ENCODE results near the gene SLC35F3.

The SLC35F3 gene

GRCh38 chr1:234062166-234062565 is 157.7 kb downstream of the SLC35F3 start:
- DNase-seq, result no peak

GRCh38 chr1:234065794-234066447 is 161.4 kb downstream of the SLC35F3 start:
- peak; percentile 81 for DNase-seq

DNA sequence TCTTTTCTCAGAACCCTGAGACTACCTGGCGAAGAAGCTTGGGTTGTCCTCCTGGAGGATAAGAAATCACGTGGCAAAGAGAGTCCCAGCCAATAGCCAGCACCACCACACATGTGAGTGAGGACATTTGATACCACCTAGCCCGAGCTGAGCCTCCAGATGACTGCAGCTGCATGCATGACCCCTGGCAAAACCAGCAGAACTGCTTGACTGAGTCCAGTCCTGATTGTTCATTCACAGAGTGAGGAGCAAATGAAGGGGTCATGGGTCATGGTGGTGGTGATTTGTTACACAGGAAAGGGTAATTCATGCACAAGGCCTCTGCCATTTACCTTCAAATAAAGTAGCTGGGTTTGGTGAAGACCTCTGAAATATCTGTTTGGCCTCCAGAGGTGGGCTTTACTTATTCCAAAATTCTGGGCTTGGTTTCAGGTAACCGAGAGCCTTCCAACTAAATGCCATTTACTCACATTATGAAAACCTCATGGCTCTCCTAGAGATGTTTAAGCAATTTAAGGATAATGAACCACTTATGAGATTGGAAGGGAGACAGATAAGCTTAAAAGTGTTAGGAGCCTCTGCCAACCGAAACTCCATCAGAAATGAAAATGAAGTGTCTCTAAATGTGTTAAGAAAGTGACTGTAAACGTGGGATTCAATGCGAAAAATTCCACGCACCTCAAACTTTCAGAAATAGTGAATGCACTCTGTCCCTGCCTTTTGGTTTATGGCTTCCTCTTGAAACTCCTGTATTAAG is 163.3 kb downstream of the SLC35F3 start:
- no peak for DNase-seq

DNA sequence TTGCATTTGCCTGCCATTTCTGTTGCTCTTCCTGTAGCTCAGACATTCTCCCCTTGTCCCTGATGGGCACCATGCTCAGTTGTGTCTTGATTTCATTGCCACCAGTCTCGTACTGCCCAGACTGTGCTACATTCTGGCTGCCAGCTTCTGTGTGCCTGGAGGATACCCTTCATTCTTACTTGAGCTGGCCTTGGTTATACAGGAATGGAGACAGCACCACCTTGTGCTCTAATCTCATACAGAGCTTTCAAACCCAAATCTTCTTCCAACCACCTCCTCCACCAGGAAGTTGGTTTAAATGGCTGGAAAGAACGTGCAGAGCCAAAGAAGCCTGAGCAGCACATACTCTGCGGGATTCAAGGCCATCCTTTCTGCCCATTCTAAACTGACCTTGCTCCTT is 165.3 kb downstream of the SLC35F3 start:
- DNase-seq, result no peak

- DNase-seq, result no peak
Observed at GRCh38 chr1:234072793-234073192, 168.3 kb downstream of the SLC35F3 start.

DNA sequence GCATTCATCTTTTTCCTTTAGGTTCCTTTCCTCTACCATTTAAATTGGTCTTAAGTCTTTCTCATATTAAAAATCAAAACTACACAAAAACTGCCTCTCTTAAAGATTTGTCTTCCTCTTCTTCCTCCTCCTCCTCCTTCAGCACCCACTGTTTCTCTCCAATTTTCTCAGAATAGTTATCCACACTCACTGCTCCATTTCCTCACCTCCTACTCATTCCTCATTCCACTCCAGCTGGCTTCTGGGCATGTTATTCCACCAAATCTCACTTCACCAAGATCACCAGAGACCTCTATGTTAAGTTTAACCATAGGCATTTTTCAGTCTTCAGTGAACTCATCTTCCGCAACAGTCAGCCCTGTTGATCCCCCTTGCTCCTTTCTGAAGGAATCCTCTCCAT is 173.7 kb downstream of the SLC35F3 start:
- no peak for DNase-seq

DNA sequence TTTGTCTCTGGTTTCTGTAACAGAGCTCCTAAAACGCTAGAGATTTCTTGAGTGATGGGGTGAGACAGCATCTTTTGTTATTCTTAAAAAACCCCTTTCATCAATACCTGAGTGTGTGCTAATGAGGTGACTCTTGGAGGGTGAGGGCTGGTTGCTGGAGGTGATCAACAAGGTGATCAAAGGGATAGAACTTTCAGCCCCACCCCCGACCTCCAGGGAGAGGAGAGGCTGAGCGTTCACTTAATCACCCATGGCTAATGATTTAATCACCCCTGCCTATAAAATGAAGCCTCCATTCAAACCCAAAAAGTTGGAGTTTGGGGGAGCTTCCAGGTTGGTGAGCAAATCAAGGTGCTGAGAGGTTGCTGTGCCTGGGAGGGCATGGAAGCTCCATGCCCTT is 175.4 kb downstream of the SLC35F3 start:
- no peak for DNase-seq

GRCh38 chr1:234083460-234083859 is 179.0 kb downstream of the SLC35F3 start:
- no peak for DNase-seq

DNA sequence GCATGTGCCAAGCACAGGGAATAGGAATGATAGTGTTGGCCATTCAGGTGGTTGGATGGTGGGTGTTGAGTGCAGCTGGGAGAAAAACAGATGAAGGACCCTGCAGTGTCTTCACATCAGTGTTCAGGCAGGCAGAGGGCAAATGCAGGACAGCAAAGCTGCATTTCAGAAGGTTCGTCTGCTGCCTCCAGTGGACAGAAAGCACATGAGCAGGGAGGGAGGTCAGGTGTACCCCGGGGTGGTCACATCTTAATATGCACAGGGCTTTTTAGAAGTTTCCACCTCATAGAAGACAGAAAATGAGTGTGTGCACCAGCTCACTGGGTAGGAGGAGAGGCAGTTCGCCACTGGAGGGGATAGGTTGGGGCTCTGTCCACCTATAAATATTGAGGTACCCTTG is 184.9 kb downstream of the SLC35F3 start:
- DNase-seq, result no peak

DNA sequence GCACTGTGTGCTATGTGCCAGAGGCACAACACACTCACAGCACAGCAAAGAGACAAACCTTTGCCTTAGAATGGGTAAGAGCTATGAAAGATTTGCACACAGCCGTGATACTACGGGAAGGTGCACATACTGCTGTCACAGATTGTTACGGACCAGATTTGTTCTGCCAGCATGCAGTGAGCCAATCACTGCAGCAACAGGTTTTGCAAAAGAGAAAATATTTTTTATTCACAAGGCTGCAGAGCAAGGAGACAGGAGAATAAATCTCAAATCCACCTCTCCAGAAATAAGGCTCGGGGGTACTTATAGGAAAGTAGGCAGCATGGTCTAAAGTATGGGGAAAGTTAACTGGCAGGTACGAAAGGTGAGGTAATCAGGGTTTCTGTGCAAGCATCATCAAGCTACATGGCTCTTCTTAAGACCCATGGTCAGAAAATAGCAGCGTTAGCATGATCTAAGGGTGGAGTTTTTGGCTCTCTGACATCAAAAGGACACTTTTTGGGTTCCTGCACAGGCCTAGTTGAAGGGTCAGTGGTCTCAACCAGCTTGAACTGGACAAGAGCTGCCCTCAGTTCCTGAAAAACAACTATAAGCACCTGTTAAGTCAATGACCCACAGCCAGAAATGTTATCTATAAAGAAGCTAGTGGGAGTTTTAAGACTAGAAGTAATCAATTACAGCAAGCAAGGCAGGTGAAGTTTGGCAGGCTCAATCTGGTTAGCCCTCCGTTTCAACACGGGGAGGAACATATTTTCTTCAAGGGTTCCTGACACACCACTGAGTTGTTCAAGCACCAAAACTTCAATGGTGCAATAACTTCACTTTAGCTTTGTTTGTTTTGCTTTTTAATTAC is 186.0 kb downstream of the SLC35F3 start:
- DNase-seq, result no peak

DNA sequence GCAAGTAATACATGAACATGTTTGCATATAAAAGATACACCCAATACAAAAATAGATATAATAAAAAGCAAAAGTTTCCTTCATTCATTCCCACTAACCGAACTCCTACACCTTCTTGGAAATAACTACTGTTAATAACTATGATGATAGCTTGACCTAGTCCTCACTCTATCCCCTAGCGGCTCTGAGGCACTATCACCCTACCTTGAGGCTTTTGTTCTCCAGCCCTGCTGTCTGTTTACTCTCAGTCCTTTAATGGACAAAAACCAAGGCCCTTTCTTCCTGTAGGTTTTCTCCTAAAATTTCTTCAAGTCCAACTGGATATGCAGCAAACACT is 186.6 kb downstream of the SLC35F3 start:
- DNase-seq, result no peak

GRCh38 chr1:234091876-234092275 is 187.4 kb downstream of the SLC35F3 start:
- no peak for DNase-seq

- DNase-seq, result no peak
Observed at GRCh38 chr1:234093107-234093506, 188.6 kb downstream of the SLC35F3 start.

- no peak for DNase-seq
Observed at GRCh38 chr1:234093741-234094140, 189.3 kb downstream of the SLC35F3 start.

DNA sequence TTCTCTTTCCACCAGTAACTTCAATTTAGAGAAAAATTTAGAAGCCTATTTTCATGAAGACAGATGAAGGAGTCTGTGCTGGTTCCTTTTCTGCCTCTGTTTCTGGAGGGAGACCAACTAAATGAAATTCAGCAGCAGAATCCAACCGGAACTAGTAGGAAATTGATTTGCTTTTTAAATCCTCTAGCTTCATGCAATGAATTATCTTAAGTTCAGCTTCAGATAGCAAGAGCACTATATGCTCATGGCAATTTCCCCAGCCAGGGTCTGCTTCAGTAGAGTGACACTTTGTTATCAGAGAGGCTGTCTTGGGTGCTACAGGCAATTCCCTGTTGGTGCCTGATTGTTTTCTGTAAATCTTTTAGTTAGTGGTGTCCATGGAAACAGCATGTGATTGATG is 189.7 kb downstream of the SLC35F3 start:
- no peak for DNase-seq

GRCh38 chr1:234096161-234096770 is 191.8 kb downstream of the SLC35F3 start:
- no peak for DNase-seq

GRCh38 chr1:234102583-234102982 is 198.1 kb downstream of the SLC35F3 start:
- DNase-seq, result no peak

- no peak for DNase-seq
Observed at GRCh38 chr1:234103198-234103597, 198.7 kb downstream of the SLC35F3 start.

- DNase-seq, result no peak
Observed at GRCh38 chr1:234106032-234106431, 201.6 kb downstream of the SLC35F3 start.

DNA sequence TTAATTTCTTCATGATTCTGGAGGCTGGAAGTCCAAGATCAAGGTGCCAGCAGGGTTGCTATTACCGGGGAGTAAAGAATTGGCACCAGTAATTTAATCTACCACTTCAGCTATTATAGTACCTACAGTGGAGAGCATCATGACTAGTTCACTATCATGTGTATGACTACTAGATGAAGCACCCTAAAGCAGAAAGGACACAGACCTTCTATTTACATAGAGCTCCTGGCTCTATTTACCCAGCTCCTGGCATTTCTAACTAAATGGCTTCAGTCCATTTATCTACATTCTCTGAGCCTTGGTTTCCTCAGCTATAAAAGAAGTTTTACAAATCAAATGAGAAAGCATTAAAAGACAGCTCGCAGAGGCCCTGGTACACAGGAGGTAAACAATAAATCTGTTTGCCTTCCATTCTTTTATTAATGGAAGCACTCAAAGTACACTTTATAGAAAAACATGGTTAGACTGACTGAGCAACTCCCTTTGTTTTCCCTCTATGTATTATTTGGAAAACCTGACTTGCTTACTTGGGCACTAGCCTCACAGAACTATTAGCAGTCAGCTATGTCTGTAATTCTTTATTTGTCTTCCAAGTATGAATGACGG is 203.0 kb downstream of the SLC35F3 start:
- no peak for DNase-seq

DNA sequence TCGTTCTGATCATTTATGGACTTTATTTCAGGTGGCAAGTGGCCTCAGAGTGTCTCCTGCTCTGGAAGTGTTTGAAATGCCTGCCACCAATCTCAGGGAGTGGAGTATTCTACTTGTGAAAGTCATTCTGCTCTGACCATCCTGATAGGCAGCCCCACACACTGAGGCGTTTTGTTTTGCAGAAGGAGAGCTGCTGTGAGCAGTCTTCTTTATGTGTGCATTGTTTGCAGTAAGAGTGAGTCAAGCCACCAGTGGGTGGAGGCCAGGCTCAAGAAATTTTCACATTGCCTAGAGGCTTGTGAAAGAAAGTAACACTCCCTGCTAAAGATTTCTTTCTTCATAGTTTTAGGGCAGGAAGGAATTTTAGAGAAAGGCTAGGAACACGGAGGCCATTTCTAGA is 204.4 kb downstream of the SLC35F3 start:
- DNase-seq, result no peak

DNA sequence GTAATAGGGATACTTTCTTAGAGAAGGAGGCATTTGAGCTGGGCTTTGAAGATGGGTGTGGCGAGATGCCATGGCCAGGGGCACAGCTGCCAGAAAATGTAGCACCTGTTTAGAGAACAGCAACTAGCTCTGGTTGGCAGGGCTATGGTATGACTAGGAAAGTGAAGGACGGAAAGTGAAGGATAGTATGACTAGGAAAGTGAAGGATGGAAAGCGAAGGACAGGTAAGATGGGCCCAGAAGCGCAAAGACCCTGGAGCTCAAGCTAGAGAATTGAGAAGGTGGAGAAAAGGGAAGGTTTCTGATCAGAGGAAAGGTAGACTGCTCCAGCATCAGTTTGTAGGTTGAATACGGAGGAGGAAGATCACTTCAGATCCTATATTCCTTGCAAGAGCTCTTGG is 205.4 kb downstream of the SLC35F3 start:
- no peak for DNase-seq
